Endothelial cell (in vitro differentiated cells): ENCODE measurements around the gene DPH3. TPM values are rescaled to one million over a fixed set of nuclear protein-coding genes. Genes with fewer than 3 reads are reported as not detected.

Source experiments
- DNase-seq: peaks from one replicate; pipeline ENCODE4 v3.0.0; 2021; ENCODE audit warnings: low spot score
- H3K27ac Mint-ChIP-seq: one replicate; pipeline ENCODE4 v1.8.0; 2021; ENCODE audit warnings: mixed read lengths, inconsistent platforms; ENCODE audit not compliant: unreplicated experiment
- H3K27me3 Mint-ChIP-seq: one replicate; pipeline ENCODE4 v1.8.0; 2021; ENCODE audit warnings: mild to moderate bottlenecking, moderate library complexity, mixed read lengths, inconsistent platforms; ENCODE audit not compliant: unreplicated experiment
- H3K36me3 Mint-ChIP-seq: one replicate; pipeline ENCODE4 v1.8.0; 2021; ENCODE audit warnings: mild to moderate bottlenecking, low read depth, mixed read lengths, inconsistent platforms; ENCODE audit not compliant: unreplicated experiment
- H3K4me1 Mint-ChIP-seq: one replicate; pipeline ENCODE4 v1.8.0; 2021; ENCODE audit warnings: mild to moderate bottlenecking, mixed read lengths, inconsistent platforms; ENCODE audit not compliant: unreplicated experiment
- H3K4me3 Mint-ChIP-seq: one replicate; pipeline ENCODE4 v1.8.0; 2021; ENCODE audit warnings: mild to moderate bottlenecking, mixed read lengths, inconsistent platforms; ENCODE audit not compliant: unreplicated experiment
- H3K9me3 Mint-ChIP-seq: one replicate; pipeline ENCODE4 v1.8.0; 2021; ENCODE audit warnings: mixed read lengths, inconsistent platforms; ENCODE audit not compliant: unreplicated experiment
- CTCF ChIP-seq: fragments of 200-600 bp; sonication (generic); IDR thresholded peaks from one replicate; pipeline ENCODE4 v1.5.0; 2021; ENCODE audit warnings: antibody characterized with exemption; ENCODE audit not compliant: unreplicated experiment
- total RNA-seq: library from RNA; stranded (reverse); fragmentation: NEBNext Ultra II Directional; extraction: Animal tissue kit (Norgen Biotek cat#: 25700); gene quantifications from one replicate; pipeline ENCODE4 v1.2.1, GENCODE V29; 2021; ENCODE audit not compliant: unreplicated experiment

Gene DPH3
- total RNA-seq, 1 donor from 2014 or later: 33.3 TPM

DNA sequence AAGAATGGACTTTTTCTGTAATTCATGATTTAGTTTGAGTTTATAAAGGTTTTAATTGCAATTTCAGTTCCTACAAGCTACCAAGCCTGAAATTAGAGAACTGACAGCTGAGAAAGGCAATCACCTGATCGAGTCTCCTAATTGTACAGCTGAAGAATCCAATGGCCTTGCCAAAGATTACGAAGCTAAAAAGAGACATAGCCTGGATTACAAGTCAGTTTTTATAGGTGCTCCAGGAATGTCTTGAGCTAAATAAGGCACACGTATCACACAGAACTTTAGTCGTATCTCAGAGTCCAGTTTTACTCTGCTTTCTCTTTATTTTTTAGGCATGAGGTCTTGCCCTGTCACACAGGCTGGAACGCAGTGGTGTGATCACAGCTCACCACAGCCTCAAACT is 6.6 kb downstream of the DPH3 start:
- DNase-seq: no peak
- H3K36me3 Mint-ChIP-seq: peaks cover 6% of the 10 kb centered on the region
- H3K4me3 Mint-ChIP-seq: no peak overlapping the region
- H3K27ac Mint-ChIP-seq: no peak overlapping the region
- H3K27me3 Mint-ChIP-seq: no peaks in the 10 kb centered on the region
- H3K9me3 Mint-ChIP-seq: no peaks in the 10 kb centered on the region
- H3K4me1 Mint-ChIP-seq: peaks cover 5% of the 10 kb centered on the region
- TF ChIP-seq CTCF: no peak

GRCh38 chr3:16257309-16257708 is 7.4 kb downstream of the DPH3 start:
- Mint-ChIP-seq H3K36me3 (peaks cover 6% of the 10 kb centered on the region), H3K9me3 (no peaks in the 10 kb centered on the region), H3K4me1 (peaks cover 5% of the 10 kb centered on the region), H3K27ac (no peak overlapping the region), H3K27me3 (no peaks in the 10 kb centered on the region), H3K4me3 (no peak overlapping the region)
- no peak for TF ChIP-seq CTCF
- no peak for DNase-seq

- H3K27me3 Mint-ChIP-seq: peaks cover 2% of the 10 kb centered on the region
- no peak overlapping the region for H3K4me3 Mint-ChIP-seq
- no peak for DNase-seq
- peaks cover 6% of the 10 kb centered on the region for H3K36me3 Mint-ChIP-seq
- no peak overlapping the region for H3K27ac Mint-ChIP-seq
- H3K9me3 Mint-ChIP-seq: no peaks in the 10 kb centered on the region
- TF ChIP-seq CTCF: no peak
- peaks cover 11% of the 10 kb centered on the region for H3K4me1 Mint-ChIP-seq
Measured at GRCh38 chr3:16255726-16256125, 9.0 kb downstream of the DPH3 start.

- peaks cover 2% of the 10 kb centered on the region for H3K27me3 Mint-ChIP-seq
- H3K27ac Mint-ChIP-seq: no peak overlapping the region
- no peak for TF ChIP-seq CTCF
- H3K36me3 Mint-ChIP-seq: peaks cover 6% of the 10 kb centered on the region
- H3K4me3 Mint-ChIP-seq: no peak overlapping the region
- peaks cover 11% of the 10 kb centered on the region for H3K4me1 Mint-ChIP-seq
- H3K9me3 Mint-ChIP-seq: no peaks in the 10 kb centered on the region
- DNase-seq: no peak
Measured at GRCh38 chr3:16255326-16255725, 9.4 kb downstream of the DPH3 start.

DNA sequence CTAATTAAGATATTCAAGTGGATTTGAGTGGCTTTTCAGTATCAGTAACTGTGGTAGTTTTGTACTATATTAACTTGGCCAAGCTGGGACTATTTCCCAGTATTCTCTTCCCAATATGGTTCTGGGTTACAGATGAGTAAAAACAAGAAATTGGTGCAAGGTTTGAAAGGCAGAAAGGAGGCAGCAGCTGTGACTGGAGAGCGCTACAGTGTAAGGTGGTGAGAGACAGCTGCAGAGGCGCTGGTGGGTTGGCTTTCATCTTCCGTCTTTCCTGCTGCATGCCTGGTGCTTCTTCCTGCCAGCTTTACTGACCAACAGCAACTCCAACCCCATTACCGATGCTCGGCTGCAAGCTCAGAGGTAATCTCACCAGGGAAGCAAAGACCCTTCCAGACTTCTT is 9.8 kb downstream of the DPH3 start:
- H3K36me3 Mint-ChIP-seq: peaks cover 3% of the 10 kb centered on the region
- peaks cover 11% of the 10 kb centered on the region for H3K4me1 Mint-ChIP-seq
- H3K27ac Mint-ChIP-seq: no peak overlapping the region
- H3K9me3 Mint-ChIP-seq: no peaks in the 10 kb centered on the region
- DNase-seq: no peak
- peaks cover 2% of the 10 kb centered on the region for H3K27me3 Mint-ChIP-seq
- no peak for TF ChIP-seq CTCF
- H3K4me3 Mint-ChIP-seq: no peak overlapping the region
